Tibial nerve (tissue), 4 donors: Measurements from ENCODE around the gene PDZK1IP1. TPM values are rescaled to one million over a fixed set of nuclear protein-coding genes. Genes with fewer than 3 reads are reported as not detected.

ENCODE experiments used
- DNase-seq, 2 donors: peaks; one replicate each; pipeline ENCODE4 v3.0.0-alpha.2; 2019; ENCODE audit warnings: low spot score in 2 of 2
- H3K27ac ChIP-seq, 4 donors: fragments of 200-600 bp; sonication (generic) in 3 of 4; one replicate each; pipeline ENCODE4 v1.5.1; 2017 to 2019; ENCODE audit warnings: mild to moderate bottlenecking in 1 of 4
- H3K27me3 ChIP-seq, 2 donors: fragments of 200-600 bp; sonication (generic) in 1 of 2; one replicate each; pipeline versions ENCODE4 v1.5.1 to v1.6.0; 2017 to 2019
- H3K36me3 ChIP-seq, 3 donors: fragments of 200-600 bp; sonication (generic); one replicate each; pipeline ENCODE4 v1.5.1; 2018 to 2019
- H3K4me1 ChIP-seq, 4 donors: fragments of 200-600 bp; sonication (generic) in 3 of 4; one replicate each; pipeline ENCODE4 v1.5.1; 2017 to 2019
- H3K4me3 ChIP-seq, 4 donors: fragments of 200-600 bp; sonication (generic) in 3 of 4; one replicate each; pipeline ENCODE4 v1.5.1; 2017 to 2019; ENCODE audit warnings: mild to moderate bottlenecking in 1 of 4, moderate library complexity in 1 of 4
- H3K9me3 ChIP-seq, 4 donors: fragments of 200-600 bp; sonication (generic) in 3 of 4; one replicate each; pipeline ENCODE4 v1.5.1; 2017 to 2019
- CTCF ChIP-seq, 5 experiments: fragments of 200-600 bp in 3 of 5; fragments of 450-650 bp in 2 of 5; sonication (generic) in 3 of 5; IDR thresholded peaks; one replicate each; pipeline ENCODE4 v1.5.1; 2016 to 2019; ENCODE audit warnings: antibody characterized with exemption in 5 of 5, mild to moderate bottlenecking in 3 of 5, moderate library complexity in 2 of 5
- EP300 ChIP-seq, 2 donors: sonication (generic); formaldehyde crosslinking; IDR thresholded peaks; one replicate each; pipeline ENCODE4 v1.6.1; 2017; ENCODE audit warnings: antibody characterized with exemption in 2 of 2, mild to moderate bottlenecking in 1 of 2
- POLR2A ChIP-seq, 2 donors: fragments of 450-650 bp; IDR thresholded peaks; one replicate each; pipeline ENCODE4 v1.6.1; 2017; ENCODE audit warnings: antibody characterized with exemption in 2 of 2, mild to moderate bottlenecking in 2 of 2, moderate library complexity in 2 of 2
- WGBS, 2 donors: methylation state at CpG; one replicate each; pipeline ENCODE4 v1.1.5; 2018; 5-methylcytosine and 5-hydroxymethylcytosine counted together
- total RNA-seq, 4 donors: library from RNA; depleted of rRNA; stranded (reverse); fragments of >200 nt; gene quantifications; one replicate each; pipeline ENCODE4 v1.1.0, GENCODE V29; 2016

The PDZK1IP1 gene
- total RNA-seq, 4 donors from 2014 or later: 1.5 to 4.2 TPM; not detected in 2

GRCh38 chr1:47232187-47232874, 42.5 kb upstream of the PDZK1IP1 start, which contains the start of gene TAL1:
TAL1 (minus strand) TSS chr1:47232225; CDS start chr1:47225888, 6,337 bp downstream.
- Histone ChIP-seq H3K36me3 (no peaks in the 10 kb centered on the region), H3K9me3 (no peaks in the 10 kb centered on the region), H3K27ac (peak within 1 kb of the TSS in 3 of 4 donors; percentile 37 to 77 (median 42)), H3K27me3 (peaks cover 3 to 81% of the 10 kb centered on the region in 2 donors), H3K4me3 (peak within 1 kb of the TSS; percentile 13 to 48 (median 36)), H3K4me1 (peaks cover 0 to 40% (median 13%) of the 10 kb centered on the region in 4 donors)
- TF ChIP-seq CTCF (IDR thresholded peaks at IDR 0.05) (no peak), EP300 (IDR thresholded peaks at IDR 0.05) (no peak), POLR2A (IDR thresholded peaks at IDR 0.05) (no peak)
- WGBS, 2 donors: 9 to 15% methylated on average over 36 to 44 of the region's 51 CpGs
- DNase-seq: no peak

- H3K9me3 ChIP-seq: no peaks in the 10 kb centered on the region
- 3 to 5% methylated on average over 54 to 55 of the region's 62 CpGs for WGBS, 2 donors
- peak overlapping the region; percentile 13 to 48 (median 36) for H3K4me3 ChIP-seq
- DNase-seq: peak in 1 of 2 donors; percentile 40
- peaks cover 3 to 88% of the 10 kb centered on the region in 2 donors for H3K27me3 ChIP-seq
- TF ChIP-seq POLR2A (IDR thresholded peaks at IDR 0.05) (no peak), EP300 (IDR thresholded peaks at IDR 0.05) (peak in 1 of 2 donors; percentile 94)
- H3K27ac ChIP-seq: peak overlapping the region in 3 of 4 donors; percentile 37 to 77 (median 42)
- no peaks in the 10 kb centered on the region for H3K36me3 ChIP-seq
- peaks cover 0 to 40% (median 13%) of the 10 kb centered on the region in 4 donors for H3K4me1 ChIP-seq
These were observed 41.7 kb upstream of the PDZK1IP1 start for GRCh38 chr1:47231301-47232186.

GRCh38 chr1:47230692-47231300, 41.0 kb upstream of the PDZK1IP1 start:
- WGBS, 2 donors: 3 to 8% methylated on average over 17 to 43 of the region's 44 CpGs
- Histone ChIP-seq H3K4me3 (peak overlapping the region; percentile 13 to 48 (median 36)), H3K27ac (peak overlapping the region in 3 of 4 donors; percentile 37 to 77 (median 42)), H3K9me3 (no peaks in the 10 kb centered on the region), H3K36me3 (no peaks in the 10 kb centered on the region), H3K4me1 (peaks cover 0 to 46% (median 17%) of the 10 kb centered on the region in 4 donors), H3K27me3 (peaks cover 3 to 96% of the 10 kb centered on the region in 2 donors)
- TF ChIP-seq POLR2A (IDR thresholded peaks at IDR 0.05) (no peak), CTCF (IDR thresholded peaks at IDR 0.05) (no peak), EP300 (IDR thresholded peaks at IDR 0.05) (no peak)
- no peak for DNase-seq

- peaks cover 0 to 53% (median 24%) of the 10 kb centered on the region in 4 donors for H3K4me1 ChIP-seq
These were observed 40.3 kb upstream of the PDZK1IP1 start for GRCh38 chr1:47229886-47230691.

More at GRCh38 chr1:47229886-47230691, 40.3 kb upstream of the PDZK1IP1 start:
- no peaks in the 10 kb centered on the region for H3K9me3 ChIP-seq
- peak overlapping the region; percentile 13 to 48 (median 36) for H3K4me3 ChIP-seq
- no peak for DNase-seq
- 12 to 13% methylated on average over 23 of the region's 23 CpGs for WGBS, 2 donors
- peaks cover 3 to 98% of the 10 kb centered on the region in 2 donors for H3K27me3 ChIP-seq
- peak overlapping the region in 3 of 4 donors; percentile 5 to 77 (median 37) for H3K27ac ChIP-seq
- no peaks in the 10 kb centered on the region for H3K36me3 ChIP-seq
- TF ChIP-seq POLR2A (IDR thresholded peaks at IDR 0.05): no peak
- TF ChIP-seq CTCF (IDR thresholded peaks at IDR 0.05): no peak
- no peak for TF ChIP-seq EP300 (IDR thresholded peaks at IDR 0.05)
